Mesendoderm (in vitro differentiated cells): ENCODE measurements around the gene PHACTR1.

Experiments
- DNase-seq: peaks from one replicate; pipeline ENCODE4 v3.0.0; 2013
- H2AK5ac ChIP-seq: 2 replicates; pipeline ENCODE4 v1.6.1; 2013; ENCODE audit warnings: low read length, inconsistent platforms
- H2BK120ac ChIP-seq: 2 replicates; pipeline ENCODE4 v1.6.1; 2013; ENCODE audit warnings: low read depth, mild to moderate bottlenecking, low read length, moderate library complexity, mixed read lengths
- H2BK15ac ChIP-seq: replicated peaks from 2 replicates; pipeline ENCODE4 v1.6.1; 2013; ENCODE audit warnings: low read depth, mild to moderate bottlenecking, moderate library complexity
- H2BK5ac ChIP-seq: 2 replicates; pipeline ENCODE4 v1.6.1; 2013; ENCODE audit warnings: low read length, inconsistent platforms
- H3K18ac ChIP-seq: 2 replicates; pipeline ENCODE4 v1.6.1; 2013; ENCODE audit warnings: mild to moderate bottlenecking, low read length, mixed read lengths
- H3K23ac ChIP-seq: one replicate; pipeline ENCODE4 v1.6.1; 2013; ENCODE audit warnings: low read length
- H3K27ac ChIP-seq: 2 replicates; pipeline ENCODE4 v1.5.1; 2013; ENCODE audit warnings: low read depth, mild to moderate bottlenecking, inconsistent platforms, low read length, moderate library complexity
- H3K27me3 ChIP-seq: 2 replicates; pipeline ENCODE4 v1.6.1; 2013; ENCODE audit warnings: low read length, control low read depth, mild to moderate bottlenecking, inconsistent platforms; ENCODE audit not compliant: insufficient read depth, poor library complexity
- H3K36me3 ChIP-seq: 2 replicates; pipeline ENCODE4 v1.6.1; 2013; ENCODE audit warnings: low read length, inconsistent platforms; ENCODE audit not compliant: control insufficient read depth, insufficient read depth
- H3K4ac ChIP-seq: one replicate; pipeline ENCODE4 v1.6.1; 2013; ENCODE audit warnings: low read depth, mild to moderate bottlenecking, low read length, moderate library complexity
- H3K4me1 ChIP-seq: 2 replicates; pipeline ENCODE4 v1.6.1; 2013; ENCODE audit warnings: low read depth, low read length, inconsistent platforms; ENCODE audit not compliant: control insufficient read depth
- H3K4me2 ChIP-seq: 2 replicates; pipeline ENCODE4 v1.6.1; 2013; ENCODE audit warnings: low read length
- H3K4me3 ChIP-seq: 2 replicates; pipeline ENCODE4 v1.5.1; 2013; ENCODE audit warnings: mild to moderate bottlenecking, low read length
- H3K56ac ChIP-seq: one replicate; pipeline ENCODE4 v1.6.1; 2013; ENCODE audit warnings: low read length
- H3K79me1 ChIP-seq: 2 replicates; pipeline ENCODE4 v1.6.1; 2013; ENCODE audit warnings: low read length, inconsistent platforms
- H3K79me2 ChIP-seq: 2 replicates; pipeline ENCODE4 v1.6.1; 2013; ENCODE audit warnings: mild to moderate bottlenecking, low read length; ENCODE audit not compliant: control insufficient read depth, insufficient read depth
- H3K9ac ChIP-seq: 2 replicates; pipeline ENCODE4 v1.6.1; 2013; ENCODE audit warnings: low read length, inconsistent platforms
- H4K5ac ChIP-seq: one replicate; pipeline ENCODE4 v1.6.1; 2013; ENCODE audit warnings: low read length
- H4K8ac ChIP-seq: one replicate; pipeline ENCODE4 v1.6.1; 2013; ENCODE audit warnings: low read depth, mild to moderate bottlenecking, control low read depth, low read length, moderate library complexity
- WGBS: extraction: QIAGEN DNeasy Blood & Tissue Kit; methylation state at CpG from one replicate; pipeline ENCODE4 v1.1.7; 2013; ENCODE audit warnings: low lambda C conversion rate, missing lambda C conversion rate; ENCODE audit not compliant: insufficient coverage; ENCODE audit errors: extremely low coverage; 5-methylcytosine and 5-hydroxymethylcytosine counted together

The PHACTR1 gene

DNA sequence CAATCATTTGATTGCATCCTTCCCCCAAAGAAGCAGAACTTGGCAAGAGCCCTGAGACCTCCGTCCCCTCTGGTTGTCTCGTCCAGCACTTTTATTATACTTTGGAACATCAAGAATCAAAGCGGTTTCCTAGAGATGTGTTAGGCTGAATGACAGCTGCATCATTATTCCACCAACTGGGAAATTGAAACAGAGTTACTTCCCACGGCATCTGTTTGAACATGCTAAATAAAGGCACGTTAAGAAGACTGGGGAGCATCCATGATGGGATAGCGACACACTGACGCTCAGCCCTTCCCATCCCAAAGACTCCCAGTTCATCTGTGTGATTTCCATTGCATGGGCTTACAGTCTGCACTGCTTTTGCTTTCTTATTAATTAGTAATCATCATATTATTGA, 464.0 kb downstream of the PHACTR1 start:
- DNase-seq, result no peak
- Histone ChIP-seq H3K56ac (no peak overlapping the region), H3K4me2 (no peak overlapping the region), H3K23ac (no peak overlapping the region), H3K18ac (no peak overlapping the region), H3K36me3 (no peaks in the 10 kb centered on the region), H3K27me3 (no peaks in the 10 kb centered on the region), H3K4ac (no peak overlapping the region), H4K5ac (no peak overlapping the region), H2BK120ac (no peak overlapping the region), H3K4me3 (no peak overlapping the region), H3K79me2 (no peaks in the 10 kb centered on the region), H2AK5ac (no peak overlapping the region), H2BK15ac (no peak overlapping the region), H3K9ac (no peak overlapping the region), H3K79me1 (no peaks in the 10 kb centered on the region), H4K8ac (no peak overlapping the region), H3K27ac (no peak overlapping the region), H3K4me1 (peaks cover under 1% of the 10 kb centered on the region), H2BK5ac (no peak overlapping the region)
- no CpG with 5 or more reads among the region's 7 CpGs for WGBS

DNA sequence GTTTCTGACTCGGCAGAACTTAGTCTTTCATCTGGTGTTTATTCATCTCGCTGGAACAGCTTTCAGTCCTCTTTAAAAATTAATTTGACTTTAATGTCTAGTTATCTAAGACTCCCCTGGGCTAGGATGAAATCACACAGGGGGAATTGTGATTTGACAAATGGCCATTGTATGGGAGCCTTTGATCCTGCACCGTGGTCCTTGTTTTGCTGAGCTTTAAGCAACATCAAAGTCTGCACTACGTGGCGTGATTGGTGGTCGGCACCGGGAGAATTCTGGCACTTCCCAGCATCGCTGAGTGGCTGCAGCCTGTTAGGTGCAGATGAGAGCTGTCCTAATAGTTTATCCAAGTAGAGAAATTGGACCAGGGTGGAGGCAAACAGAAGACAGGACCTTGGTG, 464.8 kb downstream of the PHACTR1 start:
- H3K27me3 ChIP-seq, result no peaks in the 10 kb centered on the region
- no peak for DNase-seq
- H3K4ac ChIP-seq, result no peak overlapping the region
- H3K9ac ChIP-seq, result no peak overlapping the region
- no peak overlapping the region for H2BK5ac ChIP-seq
- no CpG with 5 or more reads among the region's 8 CpGs for WGBS
- H3K27ac ChIP-seq, result no peak overlapping the region
- H2BK120ac ChIP-seq, result no peak overlapping the region
- no peak overlapping the region for H3K23ac ChIP-seq
- no peak overlapping the region for H3K56ac ChIP-seq
- no peaks in the 10 kb centered on the region for H3K36me3 ChIP-seq
- no peak overlapping the region for H4K5ac ChIP-seq
- no peaks in the 10 kb centered on the region for H3K79me2 ChIP-seq
- H3K4me3 ChIP-seq, result no peak overlapping the region
- H3K18ac ChIP-seq, result no peak overlapping the region
- no peak overlapping the region for H2AK5ac ChIP-seq
- no peaks in the 10 kb centered on the region for H3K79me1 ChIP-seq
- no peak overlapping the region for H3K4me2 ChIP-seq
- no peak overlapping the region for H4K8ac ChIP-seq
- no peak overlapping the region for H2BK15ac ChIP-seq
- no peaks in the 10 kb centered on the region for H3K4me1 ChIP-seq

DNA sequence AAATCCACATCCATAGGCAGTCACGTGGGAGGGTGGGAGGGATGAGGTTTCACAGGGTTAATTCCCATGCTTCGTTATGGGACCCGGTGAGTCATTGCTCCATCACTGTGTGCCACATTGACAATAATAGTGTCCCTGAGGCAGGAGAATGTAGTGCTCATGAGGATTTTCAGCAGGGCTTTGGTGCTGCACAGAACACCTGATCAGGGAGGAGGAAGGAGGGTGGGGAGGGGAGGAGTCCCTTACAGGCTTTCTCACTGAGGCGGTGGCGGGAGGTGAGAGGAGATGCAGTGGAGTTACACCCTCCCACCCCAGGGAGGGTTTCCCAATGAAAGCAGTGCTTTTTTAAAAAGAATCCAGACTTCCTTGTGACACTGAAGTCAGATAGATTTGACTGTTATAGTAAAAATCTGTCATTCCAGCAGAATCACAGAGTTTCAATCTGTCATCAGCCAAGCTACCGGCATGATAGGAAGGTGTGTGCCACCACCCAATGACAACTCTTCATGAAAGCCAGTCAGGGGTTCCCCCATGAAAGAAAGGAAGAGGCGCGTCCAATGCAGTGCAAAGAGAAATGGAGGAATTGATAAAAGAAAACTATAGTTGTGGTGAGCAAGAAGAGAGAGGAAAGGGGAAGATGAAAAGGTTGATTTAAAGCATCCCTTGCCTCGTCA, 467.0 kb downstream of the PHACTR1 start:
- Histone ChIP-seq H2BK120ac (no peak overlapping the region), H3K23ac (no peak overlapping the region), H3K4me1 (no peaks in the 10 kb centered on the region), H3K79me2 (no peaks in the 10 kb centered on the region), H3K4me2 (no peak overlapping the region), H3K36me3 (no peaks in the 10 kb centered on the region), H3K27me3 (no peaks in the 10 kb centered on the region), H3K27ac (no peak overlapping the region), H4K5ac (no peak overlapping the region), H3K56ac (no peak overlapping the region), H3K4me3 (no peak overlapping the region), H3K18ac (no peak overlapping the region), H2BK5ac (no peak overlapping the region), H3K9ac (no peak overlapping the region), H4K8ac (no peak overlapping the region), H2BK15ac (no peak overlapping the region), H3K4ac (no peak overlapping the region), H3K79me1 (no peaks in the 10 kb centered on the region), H2AK5ac (no peak overlapping the region)
- no CpG with 5 or more reads among the region's 9 CpGs for WGBS
- DNase-seq, result no peak

DNA sequence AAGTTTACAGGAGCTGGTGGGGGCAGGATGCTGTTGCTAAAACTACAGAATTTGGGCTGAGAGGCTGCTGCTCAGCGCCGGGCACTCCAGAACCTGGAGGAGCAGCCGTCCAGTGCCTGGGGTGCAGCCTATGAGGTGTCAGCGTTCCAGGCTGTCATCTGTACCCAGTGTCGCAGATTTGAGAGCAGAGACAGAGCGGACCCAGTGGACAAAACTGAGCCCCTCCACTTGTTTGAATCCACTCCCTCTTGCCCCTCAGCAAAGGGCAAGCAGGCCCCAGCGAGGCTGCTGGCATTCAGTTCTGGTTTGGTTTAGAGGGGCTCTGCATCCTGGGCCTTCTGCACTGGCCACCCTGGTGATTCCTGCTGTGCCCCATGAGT, 467.5 kb downstream of the PHACTR1 start:
- no peak overlapping the region for H4K8ac ChIP-seq
- H2BK120ac ChIP-seq, result no peak overlapping the region
- no CpG with 5 or more reads among the region's 7 CpGs for WGBS
- H3K56ac ChIP-seq, result no peak overlapping the region
- H3K36me3 ChIP-seq, result no peaks in the 10 kb centered on the region
- no peaks in the 10 kb centered on the region for H3K79me1 ChIP-seq
- no peak overlapping the region for H3K18ac ChIP-seq
- no peak overlapping the region for H2AK5ac ChIP-seq
- H2BK15ac ChIP-seq, result no peak overlapping the region
- DNase-seq, result no peak
- no peak overlapping the region for H3K4me2 ChIP-seq
- no peaks in the 10 kb centered on the region for H3K27me3 ChIP-seq
- H3K27ac ChIP-seq, result no peak overlapping the region
- no peak overlapping the region for H3K23ac ChIP-seq
- no peaks in the 10 kb centered on the region for H3K79me2 ChIP-seq
- no peak overlapping the region for H4K5ac ChIP-seq
- no peak overlapping the region for H2BK5ac ChIP-seq
- no peak overlapping the region for H3K9ac ChIP-seq
- H3K4me3 ChIP-seq, result no peak overlapping the region
- no peaks in the 10 kb centered on the region for H3K4me1 ChIP-seq
- no peak overlapping the region for H3K4ac ChIP-seq

DNA sequence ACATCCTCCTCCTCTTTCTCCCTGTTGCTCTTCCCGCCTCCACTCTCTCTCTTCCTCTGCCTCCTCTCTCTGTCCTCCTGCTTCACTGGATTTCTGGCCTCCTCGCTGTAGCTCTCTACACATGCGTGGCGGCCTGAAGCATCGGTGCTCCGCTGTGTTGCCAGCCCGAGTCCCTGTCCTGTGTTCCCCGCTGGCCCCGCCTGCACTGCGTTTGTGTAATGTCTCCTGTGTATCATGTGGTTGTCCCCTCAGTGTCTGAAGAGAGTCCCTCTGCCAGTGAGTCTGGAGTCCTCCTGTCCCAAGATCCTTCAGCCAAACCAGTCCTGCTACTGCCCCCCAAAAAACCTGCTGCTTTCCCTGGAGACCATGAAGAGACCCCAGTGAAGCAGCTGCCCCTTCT, 468.0 kb downstream of the PHACTR1 start:
- no peak overlapping the region for H3K9ac ChIP-seq
- no peak overlapping the region for H3K23ac ChIP-seq
- H3K4me1 ChIP-seq, result no peaks in the 10 kb centered on the region
- H2BK15ac ChIP-seq, result no peak overlapping the region
- H3K18ac ChIP-seq, result no peak overlapping the region
- H2BK120ac ChIP-seq, result no peak overlapping the region
- no peak overlapping the region for H3K4me2 ChIP-seq
- no peak overlapping the region for H4K8ac ChIP-seq
- H3K56ac ChIP-seq, result no peak overlapping the region
- H3K79me2 ChIP-seq, result no peaks in the 10 kb centered on the region
- H3K4ac ChIP-seq, result no peak overlapping the region
- no peak overlapping the region for H3K27ac ChIP-seq
- DNase-seq, result no peak
- no peaks in the 10 kb centered on the region for H3K79me1 ChIP-seq
- H4K5ac ChIP-seq, result no peak overlapping the region
- no peaks in the 10 kb centered on the region for H3K27me3 ChIP-seq
- H2BK5ac ChIP-seq, result no peak overlapping the region
- H3K4me3 ChIP-seq, result no peak overlapping the region
- WGBS, result no CpG with 5 or more reads among the region's 10 CpGs
- H3K36me3 ChIP-seq, result no peaks in the 10 kb centered on the region
- no peak overlapping the region for H2AK5ac ChIP-seq

DNA sequence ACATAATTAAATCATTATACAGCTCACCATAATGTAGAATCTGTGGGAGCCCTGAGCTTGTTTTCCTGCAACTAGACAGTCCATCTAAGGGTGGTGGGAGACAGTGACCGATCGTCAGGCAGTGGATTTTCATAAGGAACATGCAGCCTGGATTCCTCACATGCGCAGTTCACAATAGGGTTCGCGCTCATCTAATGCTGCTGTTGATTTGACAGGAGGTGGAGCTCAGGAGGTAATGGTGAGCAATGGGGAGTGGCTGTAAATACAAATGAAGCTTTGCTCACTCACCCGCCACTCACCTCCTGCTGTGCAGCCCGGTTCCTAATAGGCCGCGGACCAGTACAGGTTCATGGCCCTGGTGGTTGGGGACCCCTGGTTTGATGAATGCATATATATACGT, 470.3 kb downstream of the PHACTR1 start:
- no peak overlapping the region for H3K9ac ChIP-seq

More for the DNA sequence above, 470.3 kb downstream of the PHACTR1 start:
- no peak overlapping the region for H2BK120ac ChIP-seq
- H3K56ac ChIP-seq, result no peak overlapping the region
- H3K27ac ChIP-seq, result no peak overlapping the region
- H2BK15ac ChIP-seq, result no peak overlapping the region
- H3K4ac ChIP-seq, result no peak overlapping the region
- no peaks in the 10 kb centered on the region for H3K79me2 ChIP-seq
- H3K79me1 ChIP-seq, result no peaks in the 10 kb centered on the region
- no peak overlapping the region for H3K4me2 ChIP-seq
- WGBS, result no CpG with 5 or more reads among the region's 10 CpGs
- no peak overlapping the region for H2AK5ac ChIP-seq
- no peak overlapping the region for H3K18ac ChIP-seq
- H4K5ac ChIP-seq, result no peak overlapping the region
- H2BK5ac ChIP-seq, result no peak overlapping the region
- H3K23ac ChIP-seq, result no peak overlapping the region
- H3K4me1 ChIP-seq, result no peaks in the 10 kb centered on the region
- H4K8ac ChIP-seq, result no peak overlapping the region
- no peak overlapping the region for H3K4me3 ChIP-seq
- H3K27me3 ChIP-seq, result no peaks in the 10 kb centered on the region
- H3K36me3 ChIP-seq, result no peaks in the 10 kb centered on the region
- DNase-seq, result no peak
